Effector CD8-positive, alpha-beta T cell (primary cell): Measurements from ENCODE around the gene FILIP1L.
"Not testable (repeated sequence)": the region's sequence is repeated elsewhere in the genome, so short reads cannot be mapped to it uniquely, and the experiment has no call there.

Source experiments
- DNase-seq: peaks from one replicate; lab custom pipeline; 2025; lab: John Stamatoyannopoulos, UW

FILIP1L gene

GRCh38 chr3:100073714-100074307, 40.5 kb downstream of the FILIP1L start:
- no peak for DNase-seq

- no peak for DNase-seq
Measured at GRCh38 chr3:100073049-100073713, 41.1 kb downstream of the FILIP1L start.

- DNase-seq = no peak
Measured at GRCh38 chr3:100072326-100073048, 41.8 kb downstream of the FILIP1L start.

- DNase-seq = no peak
Measured at GRCh38 chr3:100069472-100069871, 44.8 kb downstream of the FILIP1L start.

- peak; percentile 51 for DNase-seq
Measured at GRCh38 chr3:100068826-100069225, 45.5 kb downstream of the FILIP1L start.

GRCh38 chr3:100067589-100067988, 46.7 kb downstream of the FILIP1L start:
- DNase-seq = no peak

- no peak for DNase-seq
Measured at GRCh38 chr3:100063929-100064461, 50.3 kb downstream of the FILIP1L start.

- DNase-seq = no peak
Measured at GRCh38 chr3:100062665-100063064, 51.6 kb downstream of the FILIP1L start.

- no peak for DNase-seq
Measured at GRCh38 chr3:100060685-100061484, 53.4 kb downstream of the FILIP1L start.

- DNase-seq = no peak
Measured at GRCh38 chr3:100059472-100059871, 54.8 kb downstream of the FILIP1L start.

GRCh38 chr3:100057716-100058575, 56.4 kb downstream of the FILIP1L start:
- no peak for DNase-seq

GRCh38 chr3:100053951-100054620, 60.2 kb downstream of the FILIP1L start:
- no peak for DNase-seq

- not testable (repeated sequence) for DNase-seq
Measured at GRCh38 chr3:100051513-100051912, 62.8 kb downstream of the FILIP1L start.

- DNase-seq = no peak
Measured at GRCh38 chr3:100048248-100048647, 66.1 kb downstream of the FILIP1L start.

GRCh38 chr3:100047455-100048141, 66.7 kb downstream of the FILIP1L start:
- DNase-seq = no peak

- DNase-seq = no peak
Measured at GRCh38 chr3:100046986-100047385, 67.3 kb downstream of the FILIP1L start.

- no peak for DNase-seq
Measured at GRCh38 chr3:100045696-100046095, 68.6 kb downstream of the FILIP1L start.

- no peak for DNase-seq
Measured at GRCh38 chr3:100044369-100044768, 69.9 kb downstream of the FILIP1L start.

GRCh38 chr3:100043271-100043670, 71.0 kb downstream of the FILIP1L start:
- no peak for DNase-seq
